GM18868 (cell line): Measurements from ENCODE around the gene LINGO3.

ENCODE experiments used
- ATAC-seq: cut with Tn5 transposase; IDR thresholded peaks from one replicate; pipeline ENCODE4 v1.9.1; 2021; ENCODE audit warnings: mild to moderate bottlenecking, moderate library complexity; ENCODE audit not compliant: unreplicated experiment

LINGO3 gene

DNA sequence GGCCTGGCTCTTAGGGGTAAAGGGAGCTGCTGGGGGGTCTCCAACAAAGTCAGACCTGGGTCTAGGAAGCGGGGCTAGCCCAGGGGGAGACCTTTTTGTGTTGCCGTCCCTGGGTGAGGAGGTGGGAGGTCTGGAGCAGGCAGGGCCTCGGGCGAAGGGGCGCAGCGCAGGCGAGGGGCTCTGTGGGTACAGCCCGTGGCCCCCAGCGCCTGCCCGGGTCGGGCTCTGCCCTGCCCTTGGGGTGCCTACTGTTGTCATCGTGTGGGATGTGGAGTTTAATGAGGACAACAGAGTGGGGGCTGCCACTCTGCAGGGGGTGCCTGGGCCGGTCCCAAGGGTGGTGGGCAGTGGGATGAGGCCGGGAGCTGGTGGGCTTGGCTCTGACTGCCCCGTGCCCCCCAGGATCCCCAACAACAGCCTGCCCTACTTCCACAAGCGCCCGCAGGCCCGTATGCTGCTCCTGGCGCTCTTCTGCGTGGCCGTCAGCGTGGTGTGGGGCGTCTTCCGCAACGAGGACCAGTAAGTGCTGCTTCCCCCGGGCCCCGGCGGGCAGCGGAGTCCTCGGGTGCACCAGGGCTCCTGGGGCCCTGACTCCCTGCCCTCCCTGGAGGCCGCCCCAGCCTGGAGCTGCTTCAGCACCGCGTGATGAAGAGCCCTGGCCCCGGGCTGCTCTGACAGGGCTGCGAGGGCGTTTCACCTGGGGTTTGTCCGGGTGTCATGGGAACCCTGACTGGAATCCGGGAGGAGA lies 32.7 kb upstream of the LINGO3 start:
- no peak for ATAC-seq

GRCh38 chr19:2339644-2340310 lies 31.8 kb upstream of the LINGO3 start:
- ATAC-seq: no peak

- ATAC-seq: no peak
Observed at GRCh38 chr19:2338751-2339643, 31.0 kb upstream of the LINGO3 start.

- ATAC-seq: no peak
Observed at GRCh38 chr19:2338055-2338615, 30.2 kb upstream of the LINGO3 start.

DNA sequence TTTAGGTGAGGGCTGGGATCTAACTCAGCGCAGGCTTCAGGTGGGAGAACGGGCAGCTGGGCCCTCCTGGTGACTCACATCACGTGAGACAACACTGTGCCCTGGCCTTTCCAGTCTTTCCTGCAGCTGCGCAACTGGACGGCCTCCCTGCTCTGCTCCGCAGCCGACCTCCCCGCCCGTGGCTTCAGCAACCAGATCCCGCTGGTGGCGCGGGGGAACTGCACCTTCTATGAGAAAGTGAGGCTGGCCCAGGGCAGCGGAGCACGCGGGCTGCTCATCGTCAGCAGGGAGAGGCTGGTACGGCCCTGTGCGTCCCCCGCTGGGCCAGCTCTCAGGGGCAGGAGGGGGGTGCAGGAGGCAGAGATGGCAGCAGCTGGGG lies 29.4 kb upstream of the LINGO3 start:
- no peak for ATAC-seq

GRCh38 chr19:2336528-2337328 lies 28.8 kb upstream of the LINGO3 start:
- ATAC-seq: no peak

DNA sequence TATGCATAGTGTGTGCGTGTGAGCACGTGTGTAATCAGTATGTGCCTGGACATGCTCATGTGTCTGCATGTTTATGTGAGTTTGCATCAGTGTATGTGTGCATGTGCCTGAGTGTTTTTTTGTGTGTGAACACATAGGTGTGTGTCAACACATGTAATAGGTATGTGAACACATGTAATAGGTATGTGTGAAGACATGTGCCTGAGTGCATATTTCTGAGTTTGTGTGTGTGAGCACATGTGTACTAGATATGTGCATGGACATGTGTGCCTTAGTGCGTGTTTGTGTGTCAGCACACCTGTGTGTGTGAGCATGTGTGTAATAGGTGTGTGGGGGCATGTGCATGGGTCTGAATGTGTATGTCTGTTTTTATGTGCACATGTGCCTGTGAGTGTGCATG lies 27.9 kb upstream of the LINGO3 start:
- no peak for ATAC-seq

- no peak for ATAC-seq
Observed at GRCh38 chr19:2334986-2335846, 27.3 kb upstream of the LINGO3 start.

DNA sequence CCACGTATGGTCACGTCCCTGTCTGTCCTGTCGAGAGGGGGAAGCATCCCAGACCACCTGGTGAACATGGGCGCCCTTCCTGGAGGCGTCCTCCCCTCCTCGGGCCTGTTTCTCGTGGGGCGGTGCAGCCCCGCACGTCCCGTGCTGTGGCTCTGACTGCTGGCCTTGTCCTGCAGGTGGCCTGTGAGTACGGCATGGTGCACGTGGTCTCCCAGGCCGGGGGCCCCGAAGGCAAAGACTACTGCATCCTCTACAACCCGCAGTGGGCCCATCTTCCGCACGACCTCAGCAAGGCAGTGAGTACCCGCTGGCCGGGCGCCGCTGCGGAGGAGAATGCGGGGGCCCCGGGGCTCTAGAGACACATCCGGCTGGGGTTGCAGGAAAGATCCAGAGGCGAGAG lies 26.5 kb upstream of the LINGO3 start:
- no peak for ATAC-seq

DNA sequence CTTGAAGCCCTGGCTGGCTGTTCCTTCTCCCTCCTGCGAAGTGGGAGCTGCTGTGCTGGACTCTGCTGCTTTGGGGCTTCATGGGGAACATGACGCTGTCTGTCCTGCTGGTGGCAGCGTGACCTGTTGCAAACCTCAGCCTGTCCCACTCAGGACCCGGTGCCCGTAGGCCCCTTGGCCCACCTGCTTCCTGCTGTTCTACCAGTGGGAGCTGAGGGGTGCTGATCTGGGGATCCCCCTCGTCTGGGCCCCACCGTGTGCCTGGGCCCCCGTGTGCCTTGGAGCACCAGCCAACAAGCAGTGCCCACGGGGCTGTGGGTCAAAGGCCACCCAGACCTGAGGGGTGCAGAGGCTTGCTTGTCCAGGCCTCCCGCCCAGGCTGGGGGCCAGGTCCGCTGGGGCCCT lies 25.9 kb upstream of the LINGO3 start:
- no peak for ATAC-seq

GRCh38 chr19:2333027-2333806 lies 25.3 kb upstream of the LINGO3 start:
- ATAC-seq: no peak

DNA sequence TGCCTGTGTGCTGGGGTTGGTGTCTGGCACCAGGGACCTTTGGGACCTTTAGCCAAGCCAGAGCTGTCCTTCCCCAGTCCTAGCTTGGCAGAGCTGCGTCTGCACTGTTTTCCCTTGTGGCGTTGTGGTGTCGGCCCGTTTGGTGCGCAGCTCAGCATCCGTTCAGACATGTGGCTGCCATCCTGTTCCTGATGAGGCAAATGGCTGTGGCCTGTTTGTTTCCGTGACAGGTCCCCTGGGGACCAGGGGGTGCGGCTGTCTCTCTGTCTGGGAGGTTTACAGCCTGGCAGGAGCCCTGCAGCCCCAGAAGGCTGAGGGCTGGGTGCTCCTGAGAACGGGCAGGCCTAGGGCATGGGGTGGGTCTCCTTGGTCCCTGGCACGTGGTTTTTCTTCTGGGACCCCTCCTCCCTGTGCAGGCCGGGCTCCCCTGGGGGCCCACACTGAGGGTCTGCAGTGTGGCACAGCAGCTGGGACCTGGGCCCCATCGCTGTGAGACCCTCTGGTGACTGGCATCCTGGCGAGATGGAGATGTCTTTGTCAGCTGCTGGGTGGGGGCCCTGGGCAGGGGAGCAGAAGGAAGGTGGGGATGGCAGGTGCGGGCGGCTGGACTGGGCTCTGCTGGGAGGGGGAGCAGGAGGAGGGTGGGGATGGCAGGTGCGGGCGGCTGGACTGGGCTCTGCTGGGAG lies 24.5 kb upstream of the LINGO3 start:
- ATAC-seq: peak; percentile 36

GRCh38 chr19:2331601-2332246 lies 23.8 kb upstream of the LINGO3 start:
- ATAC-seq: no peak

DNA sequence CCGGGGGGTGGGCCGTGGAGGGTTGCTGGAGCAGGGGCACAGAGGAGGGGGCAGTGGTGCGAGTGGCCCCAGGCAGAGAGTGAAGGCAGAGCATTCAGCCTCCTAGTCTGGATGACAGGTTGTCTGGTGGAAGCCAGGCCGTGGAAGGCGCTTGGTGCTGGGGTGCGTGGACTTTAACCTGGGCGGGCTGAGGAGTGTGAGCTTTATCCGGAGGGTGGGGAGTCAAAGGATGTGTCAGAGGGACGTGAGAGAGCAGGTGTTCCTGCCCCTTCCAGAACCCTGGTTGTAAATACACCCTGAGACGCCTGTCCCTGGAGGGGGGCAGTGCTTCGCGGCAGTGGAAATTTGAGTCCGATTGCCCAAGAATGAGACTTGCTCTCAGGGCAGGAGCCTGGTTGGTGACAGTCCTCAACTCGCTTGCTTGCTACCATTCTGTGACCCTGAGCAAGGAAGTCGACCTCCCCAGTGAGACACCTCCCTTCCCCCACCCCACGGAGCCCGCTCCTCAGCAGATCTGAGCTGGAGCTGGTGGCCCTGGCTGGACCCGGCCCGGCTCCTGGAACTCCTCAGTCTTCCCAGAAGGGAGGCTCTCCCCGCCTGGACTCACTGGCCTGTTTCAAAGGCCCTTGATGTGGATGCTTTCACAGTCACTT lies 22.8 kb upstream of the LINGO3 start:
- ATAC-seq: no peak

DNA sequence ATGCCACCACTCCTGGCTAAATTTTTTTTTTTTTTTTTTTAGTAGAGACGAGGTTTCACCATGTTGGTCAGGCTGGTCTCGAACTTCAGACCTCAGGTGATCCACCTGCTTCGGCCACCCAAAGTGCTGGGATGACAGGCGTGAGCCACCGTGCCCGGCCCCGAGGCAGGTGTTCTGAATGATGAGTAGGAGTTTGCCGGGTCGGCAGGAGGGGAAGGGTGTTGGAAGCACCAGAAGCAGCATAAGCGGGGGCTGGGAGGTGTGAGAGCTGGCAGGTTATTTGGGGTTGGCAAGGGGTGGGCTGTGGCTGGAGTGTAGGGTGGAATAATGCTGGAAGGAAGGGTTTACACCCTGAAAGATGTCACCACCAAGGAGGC lies 22.3 kb upstream of the LINGO3 start:
- no peak for ATAC-seq

GRCh38 chr19:2329501-2329916 lies 21.6 kb upstream of the LINGO3 start:
- ATAC-seq: no peak

DNA sequence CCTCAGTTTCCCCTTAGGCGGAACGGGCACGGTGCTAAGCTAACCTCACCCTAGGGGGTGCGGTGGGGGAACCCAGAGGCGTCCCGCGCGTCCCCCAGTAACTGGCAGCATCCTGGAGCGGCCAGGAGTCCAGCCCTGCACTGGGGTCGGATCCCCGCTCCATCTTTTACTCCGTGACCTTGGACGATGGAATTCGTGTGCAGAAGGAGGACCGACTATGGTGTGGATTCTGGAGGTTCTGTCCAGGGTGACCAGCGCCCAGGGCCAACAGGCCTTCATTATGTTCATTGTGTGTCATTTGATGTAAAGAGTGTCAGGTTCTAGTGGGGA lies 21.2 kb upstream of the LINGO3 start:
- ATAC-seq: no peak
